Measurements from ENCODE around the gene TCP11.

DNA sequence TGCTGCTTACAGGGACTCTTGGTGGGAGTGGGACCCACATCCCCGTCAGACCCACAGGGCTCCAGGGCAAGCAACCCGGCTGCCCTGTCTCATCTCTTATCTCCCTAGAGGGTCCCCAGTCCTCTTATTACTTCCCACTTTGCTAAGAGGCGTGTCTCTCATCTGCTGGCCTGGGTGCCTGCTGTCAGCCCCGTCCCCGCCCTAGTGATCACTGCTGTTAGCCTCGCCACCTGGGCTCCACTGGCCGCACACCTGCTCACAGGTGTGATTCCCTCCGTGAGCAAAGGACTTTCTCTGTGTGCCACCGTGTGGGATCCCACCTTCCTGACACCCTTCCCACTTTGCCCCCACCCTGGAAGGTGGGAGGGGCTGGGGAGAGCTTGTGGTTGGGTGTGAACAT is 57.6 kb downstream of the TCP11 start:
- TF ChIP-seq, protein P1, sequence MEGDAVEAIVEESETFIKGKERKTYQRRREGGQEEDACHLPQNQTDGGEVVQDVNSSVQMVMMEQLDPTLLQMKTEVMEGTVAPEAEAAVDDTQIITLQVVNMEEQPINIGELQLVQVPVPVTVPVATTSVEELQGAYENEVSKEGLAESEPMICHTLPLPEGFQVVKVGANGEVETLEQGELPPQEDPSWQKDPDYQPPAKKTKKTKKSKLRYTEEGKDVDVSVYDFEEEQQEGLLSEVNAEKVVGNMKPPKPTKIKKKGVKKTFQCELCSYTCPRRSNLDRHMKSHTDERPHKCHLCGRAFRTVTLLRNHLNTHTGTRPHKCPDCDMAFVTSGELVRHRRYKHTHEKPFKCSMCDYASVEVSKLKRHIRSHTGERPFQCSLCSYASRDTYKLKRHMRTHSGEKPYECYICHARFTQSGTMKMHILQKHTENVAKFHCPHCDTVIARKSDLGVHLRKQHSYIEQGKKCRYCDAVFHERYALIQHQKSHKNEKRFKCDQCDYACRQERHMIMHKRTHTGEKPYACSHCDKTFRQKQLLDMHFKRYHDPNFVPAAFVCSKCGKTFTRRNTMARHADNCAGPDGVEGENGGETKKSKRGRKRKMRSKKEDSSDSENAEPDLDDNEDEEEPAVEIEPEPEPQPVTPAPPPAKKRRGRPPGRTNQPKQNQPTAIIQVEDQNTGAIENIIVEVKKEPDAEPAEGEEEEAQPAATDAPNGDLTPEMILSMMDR (IDR thresholded peaks at IDR 0.05), result no peak
- no peak for TF ChIP-seq POLR2A (IDR thresholded peaks at IDR 0.05)
